Ishikawa (cell line): ENCODE results near the gene TNFRSF6B.

Experiments used
- CEBPB ChIP-seq: IDR thresholded peaks from 2 replicates; pipeline ENCODE4 v1.6.1; 2012
- CREB1 ChIP-seq: IDR thresholded peaks from 2 replicates; pipeline ENCODE4 v1.6.1; 2012; ENCODE audit warnings: low read depth
- EP300 ChIP-seq: IDR thresholded peaks from 2 replicates; pipeline ENCODE4 v1.6.1; 2012; ENCODE audit warnings: borderline replicate concordance
- FOXM1 ChIP-seq: IDR thresholded peaks from 2 replicates; pipeline ENCODE4 v1.6.1; 2012; ENCODE audit warnings: low read depth, borderline replicate concordance
- TCF12 ChIP-seq: IDR thresholded peaks from 2 replicates; pipeline ENCODE4 v1.6.1; 2012; ENCODE audit warnings: low read depth
- TEAD4 ChIP-seq: IDR thresholded peaks from 2 replicates; pipeline ENCODE4 v1.6.1; 2012
- YY1 ChIP-seq: IDR thresholded peaks from 2 replicates; pipeline ENCODE4 v1.6.1; 2012; ENCODE audit warnings: low read depth
- TF ChIP-seq, protein P1 (sequence below): IDR thresholded peaks from 2 replicates; pipeline ENCODE4 v1.6.1; 2012

DNA sequence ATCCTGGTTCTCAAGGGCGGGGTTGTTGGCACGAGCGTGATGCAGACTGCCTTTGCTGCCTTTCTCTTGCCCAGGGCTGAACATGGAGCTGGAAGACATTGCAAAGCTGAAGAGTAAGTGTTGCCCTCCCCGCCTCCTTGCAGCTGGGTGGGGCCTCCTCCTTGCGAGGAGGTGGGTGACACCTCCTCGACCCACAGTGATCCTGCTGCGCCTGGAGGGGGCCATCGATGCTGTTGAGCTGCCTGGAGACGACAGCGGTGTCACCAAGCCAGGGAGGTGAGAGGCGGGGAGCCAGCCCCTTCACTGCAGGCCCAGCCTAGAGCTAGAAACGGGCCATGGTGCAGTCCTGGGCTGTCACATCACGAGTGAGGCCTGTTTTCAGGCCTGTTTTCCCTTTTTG is 18.4 kb upstream of the TNFRSF6B start:
- TF ChIP-seq FOXM1 (no peak), CREB1 (no peak), TEAD4 (no peak), CEBPB (no peak), EP300 (no peak), TCF12 (no peak), YY1 (no peak)
- TF ChIP-seq, protein P1, sequence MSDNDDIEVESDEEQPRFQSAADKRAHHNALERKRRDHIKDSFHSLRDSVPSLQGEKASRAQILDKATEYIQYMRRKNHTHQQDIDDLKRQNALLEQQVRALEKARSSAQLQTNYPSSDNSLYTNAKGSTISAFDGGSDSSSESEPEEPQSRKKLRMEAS, result no peak
